ENCODE results near the gene TECRL. TPM values are rescaled to one million over a fixed set of nuclear protein-coding genes. Genes with fewer than 3 reads are reported as not detected.

The TECRL gene
- total RNA-seq, 1 donor from 2014 or later, result not detected

GRCh38 chr4:64359489-64359888 is 49.8 kb downstream of the TECRL start:
- H3K36me3 Mint-ChIP-seq (ENCODE audit: low read depth), result no peaks in the 10 kb centered on the region
- no peak for TF ChIP-seq CTCF (IDR thresholded peaks at IDR 0.05)

GRCh38 chr4:64353904-64354303 is 55.3 kb downstream of the TECRL start:
- no peaks in the 10 kb centered on the region for H3K4me1 Mint-ChIP-seq (ENCODE audit: low read depth)
- H3K27me3 Mint-ChIP-seq (ENCODE audit: low read depth), result peaks cover 4% of the 10 kb centered on the region
- no peak for TF ChIP-seq CTCF (IDR thresholded peaks at IDR 0.05)
- H3K27ac Mint-ChIP-seq (ENCODE audit: unreplicated experiment), result no peak overlapping the region
- DNase-seq (ENCODE audit: low spot score), result no peak
- no peaks in the 10 kb centered on the region for H3K9me3 Mint-ChIP-seq (ENCODE audit: low read depth)
- H3K4me3 Mint-ChIP-seq (ENCODE audit: unreplicated experiment), result no peak overlapping the region
- H3K36me3 Mint-ChIP-seq (ENCODE audit: low read depth), result no peaks in the 10 kb centered on the region

More at GRCh38 chr4:64359489-64359888, 49.8 kb downstream of the TECRL start:
- Mint-ChIP-seq H3K4me1 (ENCODE audit: low read depth) (no peaks in the 10 kb centered on the region), H3K9me3 (ENCODE audit: low read depth) (no peaks in the 10 kb centered on the region), H3K4me3 (ENCODE audit: unreplicated experiment) (no peak overlapping the region), H3K27ac (ENCODE audit: unreplicated experiment) (no peak overlapping the region), H3K27me3 (ENCODE audit: low read depth) (peaks cover 2% of the 10 kb centered on the region)
- DNase-seq (ENCODE audit: low spot score), result no peak

DNA sequence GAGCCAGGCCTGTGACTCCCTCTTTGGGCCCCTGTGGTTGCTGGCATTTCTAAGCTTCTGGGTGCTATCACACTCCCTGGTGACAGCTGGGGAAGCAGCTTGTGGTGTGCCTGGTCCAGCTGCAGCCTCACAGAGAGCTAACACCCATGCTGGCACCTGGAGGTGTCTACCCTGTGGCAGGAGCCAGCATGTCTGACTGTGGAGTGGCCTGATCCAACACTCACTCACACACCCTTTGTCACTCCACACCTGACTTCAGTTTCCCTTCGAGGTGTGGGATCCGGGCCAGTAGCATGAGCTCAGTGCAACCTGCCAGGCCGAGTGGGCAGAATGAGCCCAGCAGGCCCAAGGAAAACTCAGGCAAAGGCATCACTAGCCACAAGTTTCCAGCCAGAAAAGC is 67.5 kb downstream of the TECRL start:
- Mint-ChIP-seq H3K4me3 (ENCODE audit: unreplicated experiment) (no peak overlapping the region), H3K4me1 (ENCODE audit: low read depth) (no peaks in the 10 kb centered on the region), H3K27me3 (ENCODE audit: low read depth) (no peaks in the 10 kb centered on the region), H3K9me3 (ENCODE audit: low read depth) (peaks cover 9% of the 10 kb centered on the region), H3K36me3 (ENCODE audit: low read depth) (no peaks in the 10 kb centered on the region), H3K27ac (ENCODE audit: unreplicated experiment) (no peak overlapping the region)
- no peak for TF ChIP-seq CTCF (IDR thresholded peaks at IDR 0.05)
- no peak for DNase-seq (ENCODE audit: low spot score)

DNA sequence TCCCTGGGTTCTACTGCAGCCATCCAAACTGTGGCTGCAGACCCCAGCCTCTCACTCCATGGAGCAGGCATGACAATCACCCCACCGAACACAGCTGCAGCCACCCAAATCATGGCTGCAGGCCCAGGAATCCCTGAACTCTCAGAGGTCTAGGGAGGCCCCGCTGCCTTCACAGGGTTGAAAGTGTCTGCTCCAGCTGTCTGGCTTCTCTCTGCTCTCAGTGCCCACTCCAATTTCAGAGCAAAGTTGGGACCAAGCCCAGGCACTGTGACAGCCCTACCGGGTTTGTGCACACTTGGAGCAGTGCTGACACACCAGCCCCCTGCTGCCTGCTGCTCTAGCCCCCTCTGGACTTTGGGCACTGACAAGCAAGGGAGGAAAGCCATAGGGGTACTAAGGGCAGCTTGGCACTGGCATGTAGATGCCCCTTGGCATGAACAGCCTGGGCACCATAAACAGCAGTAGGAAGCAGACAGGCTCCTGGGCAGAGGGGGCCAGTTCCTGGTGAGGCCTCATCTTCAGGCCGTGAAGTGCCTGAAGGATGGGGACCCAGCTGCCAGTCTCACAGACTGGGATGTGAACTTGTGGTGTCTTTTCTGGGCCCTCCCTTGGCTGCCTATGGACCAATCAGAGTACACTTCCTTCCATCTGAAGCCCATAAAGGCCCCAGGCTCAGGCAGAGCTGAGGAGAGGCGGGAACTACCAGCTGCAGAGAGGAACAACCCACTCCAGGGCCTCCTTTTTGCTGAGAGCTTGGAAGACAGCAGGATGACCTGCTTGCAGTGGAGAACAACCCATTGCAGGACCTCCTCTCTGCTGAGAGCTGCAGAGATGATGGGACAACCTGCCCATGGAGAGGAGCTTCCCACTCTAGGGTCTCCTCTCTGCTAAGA is 68.8 kb downstream of the TECRL start:
- no peaks in the 10 kb centered on the region for H3K4me1 Mint-ChIP-seq (ENCODE audit: low read depth)
- peaks cover 9% of the 10 kb centered on the region for H3K9me3 Mint-ChIP-seq (ENCODE audit: low read depth)
- H3K36me3 Mint-ChIP-seq (ENCODE audit: low read depth), result no peaks in the 10 kb centered on the region
- no peak for DNase-seq (ENCODE audit: low spot score)
- H3K4me3 Mint-ChIP-seq (ENCODE audit: unreplicated experiment), result no peak overlapping the region
- H3K27me3 Mint-ChIP-seq (ENCODE audit: low read depth), result no peaks in the 10 kb centered on the region
- no peak for TF ChIP-seq CTCF (IDR thresholded peaks at IDR 0.05)
- no peak overlapping the region for H3K27ac Mint-ChIP-seq (ENCODE audit: unreplicated experiment)

- TF ChIP-seq CTCF (IDR thresholded peaks at IDR 0.05), result no peak
- Mint-ChIP-seq H3K4me3 (ENCODE audit: unreplicated experiment) (no peak overlapping the region), H3K27ac (ENCODE audit: unreplicated experiment) (no peak overlapping the region), H3K27me3 (ENCODE audit: low read depth) (no peaks in the 10 kb centered on the region), H3K9me3 (ENCODE audit: low read depth) (peaks cover 9% of the 10 kb centered on the region), H3K4me1 (ENCODE audit: low read depth) (no peaks in the 10 kb centered on the region), H3K36me3 (ENCODE audit: low read depth) (no peaks in the 10 kb centered on the region)
- DNase-seq (ENCODE audit: low spot score), result no peak
Observed at GRCh38 chr4:64334964-64335363, 74.3 kb downstream of the TECRL start.

Measured in chondrocyte (in vitro differentiated cells).